WTC11 (cell line): Measurements from ENCODE around the gene RHOT1. TPM values are rescaled to one million over a fixed set of nuclear protein-coding genes. Genes with fewer than 3 reads are reported as not detected.

Experiments
- ATAC-seq: fragments of 200-7000 bp; cut with Tn5 transposase; 2 replicates; pipeline ENCODE4 v1.10.0; 2021; ENCODE audit warnings: mild to moderate bottlenecking, moderate library complexity
- CTCF ChIA-PET: fragments of 300-600 bp; sonication (Branson Sonifier 250); formaldehyde crosslinking; loops from one replicate; lab custom pipeline; 2021; ENCODE audit warnings: antibody characterized with exemption; lab: Charles Lee
- POLR2A ChIA-PET: fragments of 350-600 bp; sonication (Branson Sonifier 250); formaldehyde crosslinking; loops from one replicate; lab custom pipeline; 2021; ENCODE audit warnings: antibody characterized with exemption; lab: Charles Lee
- DNase-seq: peaks from one replicate; pipeline ENCODE4 v3.0.0; 2021; ENCODE audit warnings: low spot score
- H3K27ac Mint-ChIP-seq: 2 replicates; pipeline ENCODE4 v1.8.0; 2021; ENCODE audit warnings: mixed read lengths
- H3K27me3 Mint-ChIP-seq: 2 replicates; pipeline ENCODE4 v1.8.0; 2021; ENCODE audit warnings: low read depth, mild to moderate bottlenecking, moderate library complexity, mixed read lengths
- H3K36me3 Mint-ChIP-seq: 2 replicates; pipeline ENCODE4 v1.8.0; 2021; ENCODE audit warnings: mixed read lengths
- H3K4me1 Mint-ChIP-seq: 2 replicates; pipeline ENCODE4 v1.8.0; 2022; ENCODE audit warnings: mixed read lengths
- H3K4me3 Mint-ChIP-seq: 2 replicates; pipeline ENCODE4 v1.8.0; 2021; ENCODE audit warnings: mild to moderate bottlenecking, moderate library complexity, mixed read lengths
- H3K9me3 Mint-ChIP-seq: 2 replicates; pipeline ENCODE4 v1.8.0; 2021; ENCODE audit warnings: mixed read lengths
- EMX1 ChIP-seq: fragments of 250-450 bp; sonication (Bioruptor Pico); IDR thresholded peaks from 2 replicates; pipeline ENCODE4 v1.8.0; 2021; ENCODE audit warnings: mild to moderate bottlenecking
- ETV6 ChIP-seq: sonication (generic); formaldehyde crosslinking; IDR thresholded peaks from 2 replicates; pipeline ENCODE4 v1.8.1; 2022; ENCODE audit warnings: mild to moderate bottlenecking, missing genetic modification reagents
- FOXJ3 ChIP-seq: sonication (generic); formaldehyde crosslinking; IDR thresholded peaks from 2 replicates; pipeline ENCODE4 v1.9.0; 2021; ENCODE audit warnings: missing genetic modification reagents, mild to moderate bottlenecking, borderline replicate concordance
- NFE2L1 ChIP-seq: sonication (generic); formaldehyde crosslinking; IDR thresholded peaks from 2 replicates; pipeline ENCODE4 v1.8.1; 2023; ENCODE audit warnings: missing genetic modification reagents
- RELA ChIP-seq: sonication (generic); formaldehyde crosslinking; IDR thresholded peaks from 2 replicates; pipeline ENCODE4 v1.8.1; 2022; ENCODE audit warnings: missing genetic modification reagents, mild to moderate bottlenecking, borderline replicate concordance
- RORB ChIP-seq: fragments of 250-450 bp; sonication (Bioruptor Pico); IDR thresholded peaks from 2 replicates; pipeline ENCODE4 v1.9.0; 2021; ENCODE audit warnings: mild to moderate bottlenecking
- SMAD4 ChIP-seq: sonication (generic); formaldehyde crosslinking; IDR thresholded peaks from 2 replicates; pipeline ENCODE4 v1.8.0; 2022; ENCODE audit warnings: mild to moderate bottlenecking, missing genetic modification reagents
- SOX15 ChIP-seq: fragments of 250-450 bp; sonication (Bioruptor Pico); IDR thresholded peaks from 2 replicates; pipeline ENCODE4 v1.9.0; 2021; ENCODE audit warnings: mild to moderate bottlenecking
- SP1 ChIP-seq: sonication (generic); formaldehyde crosslinking; conservative IDR thresholded peaks from 2 replicates; pipeline ENCODE4 v1.8.1; 2022; ENCODE audit warnings: missing genetic modification reagents
- ZNF121 ChIP-seq: sonication (generic); formaldehyde crosslinking; IDR thresholded peaks from 2 replicates; pipeline ENCODE4 v1.8.0; 2023; ENCODE audit warnings: missing genetic modification reagents
- ZNF232 ChIP-seq: sonication (generic); formaldehyde crosslinking; IDR thresholded peaks from 2 replicates; pipeline ENCODE4 v1.8.0; 2022; ENCODE audit warnings: mild to moderate bottlenecking, missing genetic modification reagents
- ZNF317 ChIP-seq: sonication (generic); formaldehyde crosslinking; IDR thresholded peaks from 2 replicates; pipeline ENCODE4 v1.8.1; 2023; ENCODE audit warnings: low read depth, mild to moderate bottlenecking, moderate library complexity, missing genetic modification reagents, borderline replicate concordance
- ZNF396 ChIP-seq: fragments of 250-450 bp; sonication (Bioruptor Pico); IDR thresholded peaks from 2 replicates; pipeline ENCODE4 v1.8.0; 2021; ENCODE audit warnings: mild to moderate bottlenecking, moderate library complexity, borderline replicate concordance
- ZNF416 ChIP-seq: fragments of 250-450 bp; sonication (Bioruptor Pico); IDR thresholded peaks from 2 replicates; pipeline ENCODE4 v1.9.0; 2021; ENCODE audit warnings: mild to moderate bottlenecking, inconsistent platforms
- ZNF423 ChIP-seq: fragments of 250-450 bp; sonication (Bioruptor Pico); IDR thresholded peaks from 2 replicates; pipeline ENCODE4 v2.1.2; 2022; ENCODE audit warnings: mild to moderate bottlenecking, moderate library complexity
- total RNA-seq: library from RNA; stranded (reverse); gene quantifications from 3 replicates; pipeline ENCODE4 v1.2.3, GENCODE V29; 2021
- TF ChIP-seq, protein P1 (sequence below): fragments of 250-450 bp; sonication (Bioruptor Pico); IDR thresholded peaks from 2 replicates; pipeline ENCODE4 v1.8.0; 2021; ENCODE audit warnings: mild to moderate bottlenecking
- TF ChIP-seq, protein P2 (sequence below): sonication (generic); formaldehyde crosslinking; IDR thresholded peaks from 2 replicates; pipeline ENCODE4 v1.8.1; 2023; ENCODE audit warnings: mild to moderate bottlenecking, missing genetic modification reagents, moderate library complexity
- TF ChIP-seq, protein P3 (sequence below): fragments of 250-450 bp; sonication (Bioruptor Pico); IDR thresholded peaks from 2 replicates; pipeline ENCODE4 v1.9.0; 2021; ENCODE audit warnings: mild to moderate bottlenecking
- TF ChIP-seq, protein P4 (sequence below): sonication (generic); formaldehyde crosslinking; IDR thresholded peaks from 2 replicates; pipeline ENCODE4 v1.8.1; 2022; ENCODE audit warnings: mild to moderate bottlenecking, missing genetic modification reagents, moderate library complexity, borderline replicate concordance
- TF ChIP-seq, protein P5 (sequence below): sonication (generic); formaldehyde crosslinking; IDR thresholded peaks from 2 replicates; pipeline ENCODE4 v1.8.0; 2022; ENCODE audit warnings: mild to moderate bottlenecking, missing genetic modification reagents
- TF ChIP-seq, protein P6 (sequence below): fragments of 250-450 bp; sonication (Bioruptor Pico); IDR thresholded peaks from 2 replicates; pipeline ENCODE4 v1.9.0; 2021; ENCODE audit warnings: moderate library complexity, mild to moderate bottlenecking, inconsistent platforms, borderline replicate concordance
- TF ChIP-seq, protein P7 (sequence below): sonication (generic); formaldehyde crosslinking; conservative IDR thresholded peaks from 2 replicates; pipeline ENCODE4 v1.8.1; 2022; ENCODE audit warnings: mild to moderate bottlenecking, missing genetic modification reagents

The RHOT1 gene
- total RNA-seq, 1 experiment from 2014 or later: 28.9 TPM

DNA sequence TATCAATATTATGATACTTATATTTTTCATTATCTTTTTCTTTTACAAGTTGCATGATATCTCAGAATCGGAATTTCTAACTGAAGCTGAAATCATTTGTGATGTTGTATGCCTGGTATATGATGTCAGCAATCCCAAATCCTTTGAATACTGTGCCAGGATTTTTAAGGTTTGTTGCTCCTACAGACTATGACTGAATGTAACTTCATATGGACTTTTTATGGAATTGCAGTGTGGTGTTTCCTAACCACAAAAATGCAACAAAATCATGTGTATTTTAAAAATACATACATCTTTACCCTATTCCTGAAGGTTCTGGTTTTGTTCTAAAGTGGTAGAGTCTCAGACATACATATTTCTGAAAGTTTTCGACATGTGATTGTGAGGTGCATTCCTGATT, 64.6 kb downstream of the RHOT1 start:
- H3K9me3 Mint-ChIP-seq: no peaks in the 10 kb centered on the region
- no peak overlapping the region for H3K27ac Mint-ChIP-seq
- H3K36me3 Mint-ChIP-seq: peaks cover 25% of the 10 kb centered on the region
- TF ChIP-seq ZNF317 (CRISPR knock-in tag) (no peak), ZNF396 (CRISPR knock-in tag) (no peak), RELA (CRISPR knock-in tag) (no peak), SP1 (no peak), SOX15 (CRISPR knock-in tag) (no peak), ZNF121 (no peak), SMAD4 (CRISPR knock-in tag) (no peak), ZNF416 (CRISPR knock-in tag) (no peak)
- TF ChIP-seq, protein P1, sequence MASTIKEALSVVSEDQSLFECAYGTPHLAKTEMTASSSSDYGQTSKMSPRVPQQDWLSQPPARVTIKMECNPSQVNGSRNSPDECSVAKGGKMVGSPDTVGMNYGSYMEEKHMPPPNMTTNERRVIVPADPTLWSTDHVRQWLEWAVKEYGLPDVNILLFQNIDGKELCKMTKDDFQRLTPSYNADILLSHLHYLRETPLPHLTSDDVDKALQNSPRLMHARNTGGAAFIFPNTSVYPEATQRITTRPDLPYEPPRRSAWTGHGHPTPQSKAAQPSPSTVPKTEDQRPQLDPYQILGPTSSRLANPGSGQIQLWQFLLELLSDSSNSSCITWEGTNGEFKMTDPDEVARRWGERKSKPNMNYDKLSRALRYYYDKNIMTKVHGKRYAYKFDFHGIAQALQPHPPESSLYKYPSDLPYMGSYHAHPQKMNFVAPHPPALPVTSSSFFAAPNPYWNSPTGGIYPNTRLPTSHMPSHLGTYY (CRISPR knock-in tag): no peak
- TF ChIP-seq, protein P2, sequence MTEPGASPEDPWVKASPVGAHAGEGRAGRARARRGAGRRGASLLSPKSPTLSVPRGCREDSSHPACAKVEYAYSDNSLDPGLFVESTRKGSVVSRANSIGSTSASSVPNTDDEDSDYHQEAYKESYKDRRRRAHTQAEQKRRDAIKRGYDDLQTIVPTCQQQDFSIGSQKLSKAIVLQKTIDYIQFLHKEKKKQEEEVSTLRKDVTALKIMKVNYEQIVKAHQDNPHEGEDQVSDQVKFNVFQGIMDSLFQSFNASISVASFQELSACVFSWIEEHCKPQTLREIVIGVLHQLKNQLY (CRISPR knock-in tag): no peak
- TF ChIP-seq, all 79 proteins: peak for 0
- ChIA-PET CTCF (no interaction called here), POLR2A (no interaction called here)
- no peak overlapping the region for H3K4me3 Mint-ChIP-seq
- DNase-seq (no peak), ATAC-seq (no peak)
- H3K27me3 Mint-ChIP-seq: no peaks in the 10 kb centered on the region
- no peaks in the 10 kb centered on the region for H3K4me1 Mint-ChIP-seq

DNA sequence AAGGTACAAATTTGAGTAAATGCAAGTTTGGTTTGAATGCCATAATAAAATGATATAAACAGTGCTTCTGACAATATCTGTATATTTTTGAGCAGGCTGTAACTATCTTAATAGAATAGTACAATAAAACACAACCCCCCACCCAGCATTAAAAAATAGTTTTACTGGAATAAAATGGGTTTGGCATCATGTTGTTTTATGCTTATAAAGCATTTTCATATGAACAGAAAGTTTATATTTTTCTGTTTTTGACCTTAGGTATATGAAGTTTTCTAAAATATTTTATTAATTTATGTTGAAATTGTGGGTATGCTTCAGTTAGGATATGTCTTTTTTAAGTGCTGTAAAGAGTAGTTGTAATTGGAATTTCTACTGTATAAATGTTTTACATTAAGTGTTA, 66.1 kb downstream of the RHOT1 start:
- TF ChIP-seq RELA (CRISPR knock-in tag) (no peak), ZNF396 (CRISPR knock-in tag) (no peak), EMX1 (no peak), ZNF232 (CRISPR knock-in tag) (no peak), ZNF423 (CRISPR knock-in tag) (no peak), NFE2L1 (no peak), ETV6 (CRISPR knock-in tag) (no peak), FOXJ3 (no peak), RORB (no peak), SOX15 (CRISPR knock-in tag) (no peak)
- TF ChIP-seq, protein P3, sequence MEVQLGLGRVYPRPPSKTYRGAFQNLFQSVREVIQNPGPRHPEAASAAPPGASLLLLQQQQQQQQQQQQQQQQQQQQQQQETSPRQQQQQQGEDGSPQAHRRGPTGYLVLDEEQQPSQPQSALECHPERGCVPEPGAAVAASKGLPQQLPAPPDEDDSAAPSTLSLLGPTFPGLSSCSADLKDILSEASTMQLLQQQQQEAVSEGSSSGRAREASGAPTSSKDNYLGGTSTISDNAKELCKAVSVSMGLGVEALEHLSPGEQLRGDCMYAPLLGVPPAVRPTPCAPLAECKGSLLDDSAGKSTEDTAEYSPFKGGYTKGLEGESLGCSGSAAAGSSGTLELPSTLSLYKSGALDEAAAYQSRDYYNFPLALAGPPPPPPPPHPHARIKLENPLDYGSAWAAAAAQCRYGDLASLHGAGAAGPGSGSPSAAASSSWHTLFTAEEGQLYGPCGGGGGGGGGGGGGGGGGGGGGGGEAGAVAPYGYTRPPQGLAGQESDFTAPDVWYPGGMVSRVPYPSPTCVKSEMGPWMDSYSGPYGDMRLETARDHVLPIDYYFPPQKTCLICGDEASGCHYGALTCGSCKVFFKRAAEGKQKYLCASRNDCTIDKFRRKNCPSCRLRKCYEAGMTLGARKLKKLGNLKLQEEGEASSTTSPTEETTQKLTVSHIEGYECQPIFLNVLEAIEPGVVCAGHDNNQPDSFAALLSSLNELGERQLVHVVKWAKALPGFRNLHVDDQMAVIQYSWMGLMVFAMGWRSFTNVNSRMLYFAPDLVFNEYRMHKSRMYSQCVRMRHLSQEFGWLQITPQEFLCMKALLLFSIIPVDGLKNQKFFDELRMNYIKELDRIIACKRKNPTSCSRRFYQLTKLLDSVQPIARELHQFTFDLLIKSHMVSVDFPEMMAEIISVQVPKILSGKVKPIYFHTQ: no peak
- TF ChIP-seq, protein P4, sequence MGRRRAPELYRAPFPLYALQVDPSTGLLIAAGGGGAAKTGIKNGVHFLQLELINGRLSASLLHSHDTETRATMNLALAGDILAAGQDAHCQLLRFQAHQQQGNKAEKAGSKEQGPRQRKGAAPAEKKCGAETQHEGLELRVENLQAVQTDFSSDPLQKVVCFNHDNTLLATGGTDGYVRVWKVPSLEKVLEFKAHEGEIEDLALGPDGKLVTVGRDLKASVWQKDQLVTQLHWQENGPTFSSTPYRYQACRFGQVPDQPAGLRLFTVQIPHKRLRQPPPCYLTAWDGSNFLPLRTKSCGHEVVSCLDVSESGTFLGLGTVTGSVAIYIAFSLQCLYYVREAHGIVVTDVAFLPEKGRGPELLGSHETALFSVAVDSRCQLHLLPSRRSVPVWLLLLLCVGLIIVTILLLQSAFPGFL (CRISPR knock-in tag): no peak
- TF ChIP-seq, protein P5, sequence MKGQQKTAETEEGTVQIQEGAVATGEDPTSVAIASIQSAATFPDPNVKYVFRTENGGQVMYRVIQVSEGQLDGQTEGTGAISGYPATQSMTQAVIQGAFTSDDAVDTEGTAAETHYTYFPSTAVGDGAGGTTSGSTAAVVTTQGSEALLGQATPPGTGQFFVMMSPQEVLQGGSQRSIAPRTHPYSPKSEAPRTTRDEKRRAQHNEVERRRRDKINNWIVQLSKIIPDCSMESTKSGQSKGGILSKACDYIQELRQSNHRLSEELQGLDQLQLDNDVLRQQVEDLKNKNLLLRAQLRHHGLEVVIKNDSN (CRISPR knock-in tag): no peak
- TF ChIP-seq, protein P6, sequence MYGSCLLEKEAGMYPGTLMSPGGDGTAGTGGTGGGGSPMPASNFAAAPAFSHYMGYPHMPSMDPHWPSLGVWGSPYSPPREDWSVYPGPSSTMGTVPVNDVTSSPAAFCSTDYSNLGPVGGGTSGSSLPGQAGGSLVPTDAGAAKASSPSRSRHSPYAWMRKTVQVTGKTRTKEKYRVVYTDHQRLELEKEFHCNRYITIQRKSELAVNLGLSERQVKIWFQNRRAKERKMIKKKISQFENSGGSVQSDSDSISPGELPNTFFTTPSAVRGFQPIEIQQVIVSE: no peak
- TF ChIP-seq, protein P7, sequence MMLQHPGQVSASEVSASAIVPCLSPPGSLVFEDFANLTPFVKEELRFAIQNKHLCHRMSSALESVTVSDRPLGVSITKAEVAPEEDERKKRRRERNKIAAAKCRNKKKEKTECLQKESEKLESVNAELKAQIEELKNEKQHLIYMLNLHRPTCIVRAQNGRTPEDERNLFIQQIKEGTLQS (CRISPR knock-in tag): no peak
- Mint-ChIP-seq H3K4me3 (no peak overlapping the region), H3K36me3 (peaks cover 25% of the 10 kb centered on the region), H3K9me3 (no peaks in the 10 kb centered on the region), H3K27ac (no peak overlapping the region), H3K27me3 (no peaks in the 10 kb centered on the region), H3K4me1 (no peaks in the 10 kb centered on the region)
- ChIA-PET CTCF (no interaction called here), POLR2A (no interaction called here)
- ATAC-seq: no peak
- DNase-seq: no peak
